Naive B cell (primary cell): ENCODE results near the gene CDK13. TPM values are rescaled to one million over a fixed set of nuclear protein-coding genes. Genes with fewer than 3 reads are reported as not detected.
A peak's percentile ranks its signal among the peaks of the same experiment; 100 is the strongest.

Experiments used
- ATAC-seq, 2 donors: fragments of 150-1000 bp; cut with Tn5 transposase; 2 replicates each; pipeline ENCODE4 v1.10.0; 2021; ENCODE audit warnings: low read depth in 2 of 2, mild to moderate bottlenecking in 2 of 2, moderate library complexity in 2 of 2
- DNase-seq: peaks from one replicate; pipeline ENCODE4 v3.0.0; 2022
- H3K27ac Mint-ChIP-seq, 6 donors: one replicate each; pipeline ENCODE4 v1.8.0; 2020 to 2022; ENCODE audit warnings: mild to moderate bottlenecking in 6 of 6, mixed read lengths in 6 of 6, moderate library complexity in 5 of 6, inconsistent platforms in 2 of 6
- H3K27me3 Mint-ChIP-seq, 3 donors: one replicate each; pipeline ENCODE4 v1.8.0; 2021 to 2022; ENCODE audit warnings: mixed read lengths in 3 of 3, mild to moderate bottlenecking in 1 of 3
- H3K36me3 Mint-ChIP-seq, 2 donors: one replicate each; pipeline ENCODE4 v1.8.0; 2020 to 2022; ENCODE audit warnings: mixed read lengths in 2 of 2, inconsistent platforms in 1 of 2, mild to moderate bottlenecking in 1 of 2
- H3K4me1 Mint-ChIP-seq, 3 donors: one replicate each; pipeline ENCODE4 v1.8.0; 2020 to 2022; ENCODE audit warnings: mixed read lengths in 3 of 3, inconsistent platforms in 1 of 3, mild to moderate bottlenecking in 1 of 3, moderate library complexity in 1 of 3
- H3K4me3 Mint-ChIP-seq, 8 donors: one replicate each; pipeline ENCODE4 v1.8.0; 2020 to 2022; ENCODE audit warnings: mild to moderate bottlenecking in 8 of 8, mixed read lengths in 8 of 8, moderate library complexity in 8 of 8, inconsistent platforms in 2 of 8
- H3K9me3 Mint-ChIP-seq, 7 donors: one replicate each; pipeline ENCODE4 v1.8.0; 2020 to 2022; ENCODE audit warnings: mixed read lengths in 7 of 7, mild to moderate bottlenecking in 5 of 7, inconsistent platforms in 2 of 7, moderate library complexity in 1 of 7
- polyA plus RNA-seq, 6 donors: library from polyadenylated mRNA; unstranded; fragments of 300-500 nt; fragmentation: Illumina TruSeq; gene quantifications; one replicate each; pipeline ENCODE4 v1.2.3, GENCODE V29; 2021; ENCODE audit warnings: low read depth in 6 of 6

CDK13 gene
- polyA plus RNA-seq, 6 donors from 2014 or later = 21.1 to 148 (median 56.2) TPM

GRCh38 chr7:40057292-40057691, 107.2 kb downstream of the CDK13 start:
- Mint-ChIP-seq H3K27me3 (no peaks in the 10 kb centered on the region), H3K4me1 (peaks cover 4 to 13% (median 6%) of the 10 kb centered on the region in 3 donors), H3K9me3 (no peaks in the 10 kb centered on the region), H3K27ac (peak overlapping the region in 2 of 6 donors; percentile 10 to 55), H3K36me3 (peaks cover 0 to 11% of the 10 kb centered on the region in 2 donors), H3K4me3 (no peak overlapping the region)
- ATAC-seq = no peak
- no peak for DNase-seq

GRCh38 chr7:40058026-40058425, 108.0 kb downstream of the CDK13 start:
- H3K27me3 Mint-ChIP-seq = no peaks in the 10 kb centered on the region

GRCh38 chr7:40058636-40059035, 108.6 kb downstream of the CDK13 start:
- Mint-ChIP-seq H3K9me3 (no peaks in the 10 kb centered on the region), H3K4me3 (no peak overlapping the region), H3K4me1 (peaks cover 2 to 9% (median 4%) of the 10 kb centered on the region in 3 donors), H3K27ac (no peak overlapping the region), H3K27me3 (no peaks in the 10 kb centered on the region), H3K36me3 (peaks cover 0 to 11% of the 10 kb centered on the region in 2 donors)
- DNase-seq (no peak), ATAC-seq (no peak)

More at GRCh38 chr7:40058026-40058425, 108.0 kb downstream of the CDK13 start:
- H3K4me3 Mint-ChIP-seq = no peak overlapping the region
- no peaks in the 10 kb centered on the region for H3K9me3 Mint-ChIP-seq
- peak overlapping the region in 1 of 6 donors; percentile 10 for H3K27ac Mint-ChIP-seq
- no peak for ATAC-seq
- peaks cover 0 to 11% of the 10 kb centered on the region in 2 donors for H3K36me3 Mint-ChIP-seq
- no peak for DNase-seq
- peaks cover 2 to 9% (median 4%) of the 10 kb centered on the region in 3 donors for H3K4me1 Mint-ChIP-seq

GRCh38 chr7:40059057-40059456, 109.0 kb downstream of the CDK13 start:
- H3K36me3 Mint-ChIP-seq = peaks cover 0 to 11% of the 10 kb centered on the region in 2 donors
- H3K9me3 Mint-ChIP-seq = no peaks in the 10 kb centered on the region
- H3K4me1 Mint-ChIP-seq = peaks cover 2 to 9% (median 4%) of the 10 kb centered on the region in 3 donors
- H3K27ac Mint-ChIP-seq = peak overlapping the region in 1 of 6 donors; percentile 65
- H3K27me3 Mint-ChIP-seq = no peaks in the 10 kb centered on the region
- H3K4me3 Mint-ChIP-seq = no peak overlapping the region
- no peak for DNase-seq
- ATAC-seq = no peak

- Mint-ChIP-seq H3K36me3 (peaks cover 0 to 10% of the 10 kb centered on the region in 2 donors), H3K4me3 (no peak overlapping the region), H3K27me3 (no peaks in the 10 kb centered on the region), H3K4me1 (peaks cover 0 to 16% (median 0%) of the 10 kb centered on the region in 3 donors), H3K9me3 (no peaks in the 10 kb centered on the region), H3K27ac (peak overlapping the region in 3 of 6 donors; percentile 38 to 56 (median 47))
- ATAC-seq (no peak), DNase-seq (no peak)
Measured at GRCh38 chr7:40072268-40072667, 122.2 kb downstream of the CDK13 start.

GRCh38 chr7:40073239-40073638, 123.2 kb downstream of the CDK13 start:
- no peaks in the 10 kb centered on the region for H3K27me3 Mint-ChIP-seq
- peaks cover 0 to 16% (median 0%) of the 10 kb centered on the region in 3 donors for H3K4me1 Mint-ChIP-seq
- no peak overlapping the region for H3K4me3 Mint-ChIP-seq
- peaks cover 0 to 10% of the 10 kb centered on the region in 2 donors for H3K36me3 Mint-ChIP-seq
- H3K27ac Mint-ChIP-seq = peak overlapping the region in 1 of 6 donors; percentile 63
- H3K9me3 Mint-ChIP-seq = no peaks in the 10 kb centered on the region
- no peak for ATAC-seq
- DNase-seq = no peak

- H3K4me3 Mint-ChIP-seq = no peak overlapping the region
- DNase-seq (no peak), ATAC-seq (no peak)
- H3K9me3 Mint-ChIP-seq = no peaks in the 10 kb centered on the region
- peaks cover 0 to 5% of the 10 kb centered on the region in 2 donors for H3K36me3 Mint-ChIP-seq
- H3K4me1 Mint-ChIP-seq = no peaks in the 10 kb centered on the region
- no peaks in the 10 kb centered on the region for H3K27me3 Mint-ChIP-seq
- no peak overlapping the region for H3K27ac Mint-ChIP-seq
Measured at GRCh38 chr7:40077849-40078248, 127.8 kb downstream of the CDK13 start.

GRCh38 chr7:40092182-40092581, 142.1 kb downstream of the CDK13 start:
- ATAC-seq (no peak), DNase-seq (no peak)
- Mint-ChIP-seq H3K27ac (peak overlapping the region in 2 of 6 donors; percentile 11 to 20), H3K36me3 (peaks cover 9 to 29% of the 10 kb centered on the region in 2 donors), H3K4me3 (no peak overlapping the region), H3K4me1 (no peaks in the 10 kb centered on the region), H3K27me3 (no peaks in the 10 kb centered on the region), H3K9me3 (no peaks in the 10 kb centered on the region)

- no peaks in the 10 kb centered on the region for H3K9me3 Mint-ChIP-seq
- no peaks in the 10 kb centered on the region for H3K27me3 Mint-ChIP-seq
- H3K4me1 Mint-ChIP-seq = no peaks in the 10 kb centered on the region
- DNase-seq = no peak
- peaks cover 9 to 22% of the 10 kb centered on the region in 2 donors for H3K36me3 Mint-ChIP-seq
- no peak overlapping the region for H3K4me3 Mint-ChIP-seq
- peak overlapping the region in 2 of 6 donors; percentile 32 to 50 for H3K27ac Mint-ChIP-seq
- ATAC-seq = no peak
Measured at GRCh38 chr7:40093631-40094350, 143.7 kb downstream of the CDK13 start.

- ATAC-seq (no peak), DNase-seq (no peak)
- Mint-ChIP-seq H3K4me3 (no peak overlapping the region), H3K4me1 (no peaks in the 10 kb centered on the region), H3K9me3 (no peaks in the 10 kb centered on the region), H3K36me3 (peaks cover 9 to 15% of the 10 kb centered on the region in 2 donors), H3K27me3 (no peaks in the 10 kb centered on the region), H3K27ac (no peak overlapping the region)
Measured at GRCh38 chr7:40095230-40095629, 145.2 kb downstream of the CDK13 start.

- no peaks in the 10 kb centered on the region for H3K27me3 Mint-ChIP-seq
- H3K4me1 Mint-ChIP-seq = no peaks in the 10 kb centered on the region
- DNase-seq = no peak
- no peak for ATAC-seq
- H3K9me3 Mint-ChIP-seq = no peaks in the 10 kb centered on the region
- H3K36me3 Mint-ChIP-seq = peaks cover 9 to 15% of the 10 kb centered on the region in 2 donors
- no peak overlapping the region for H3K4me3 Mint-ChIP-seq
- peak overlapping the region in 3 of 6 donors; percentile 8 to 76 (median 18) for H3K27ac Mint-ChIP-seq
Measured at GRCh38 chr7:40095695-40096327, 145.8 kb downstream of the CDK13 start.

- no peak for DNase-seq
- H3K9me3 Mint-ChIP-seq = no peaks in the 10 kb centered on the region
- peak overlapping the region in 2 of 6 donors; percentile 4 to 21 for H3K27ac Mint-ChIP-seq
- H3K4me3 Mint-ChIP-seq = no peak overlapping the region
- H3K36me3 Mint-ChIP-seq = peaks cover 9 to 10% of the 10 kb centered on the region in 2 donors
- ATAC-seq = no peak
- H3K4me1 Mint-ChIP-seq = peaks cover 0 to 2% (median 0%) of the 10 kb centered on the region in 3 donors
- H3K27me3 Mint-ChIP-seq = no peaks in the 10 kb centered on the region
Measured at GRCh38 chr7:40097728-40098127, 147.7 kb downstream of the CDK13 start.

- Mint-ChIP-seq H3K4me3 (no peak overlapping the region), H3K9me3 (no peaks in the 10 kb centered on the region), H3K4me1 (peaks cover 0 to 2% (median 0%) of the 10 kb centered on the region in 3 donors), H3K27ac (no peak overlapping the region), H3K36me3 (peaks cover 8 to 9% of the 10 kb centered on the region in 2 donors), H3K27me3 (no peaks in the 10 kb centered on the region)
- DNase-seq = no peak
- no peak for ATAC-seq
Measured at GRCh38 chr7:40098810-40099209, 148.8 kb downstream of the CDK13 start.

- Mint-ChIP-seq H3K9me3 (no peaks in the 10 kb centered on the region), H3K4me3 (no peak overlapping the region), H3K27me3 (no peaks in the 10 kb centered on the region), H3K27ac (peak overlapping the region in 1 of 6 donors; percentile 58), H3K4me1 (peaks cover 0 to 2% (median 0%) of the 10 kb centered on the region in 3 donors), H3K36me3 (peaks cover 0 to 8% of the 10 kb centered on the region in 2 donors)
- DNase-seq (no peak), ATAC-seq (no peak)
Measured at GRCh38 chr7:40099837-40100236, 149.8 kb downstream of the CDK13 start.
